A549 (cell line): ENCODE results near the gene NFIA. TPM values are rescaled to one million over a fixed set of nuclear protein-coding genes. Genes with fewer than 3 reads are reported as not detected.
A peak's percentile ranks its signal among the peaks of the same experiment; 100 is the strongest.

Experiments
- ATAC-seq, 2 experiments: fragments of 200-7000 bp in 1 of 2; fragments of >200 bp in 1 of 2; cut with Nextera tagmentation in 1 of 2; cut with Tn5 transposase in 1 of 2; 3 replicates each; pipeline versions ENCODE4 v1.8.0 to v1.9.1; 2018 to 2020; ENCODE audit warnings: mild to moderate bottlenecking in 1 of 2, moderate library complexity in 1 of 2
- CTCF ChIA-PET: fragments of 300-600 bp; sonication (Branson Sonifier 250); formaldehyde crosslinking; extraction: SDS; loops from one replicate; lab custom pipeline; 2021; ENCODE audit warnings: antibody characterized with exemption, inconsistent platforms; lab: Yijun Ruan, JAX
- POLR2A ChIA-PET: fragments of 350-600 bp; formaldehyde crosslinking; extraction: SDS; loops from one replicate; lab custom pipeline; 2021; ENCODE audit warnings: antibody characterized with exemption, inconsistent platforms; lab: Yijun Ruan, JAX
- DNase-seq, 2 experiments: peaks; one replicate each; pipeline versions ENCODE4 v3.0.0 to v3.0.0-alpha.2; 2011 to 2016; ENCODE audit warnings: low read depth in 1 of 2, low spot score in 1 of 2
- FAIRE-seq: peaks from 2 replicates; lab custom pipeline; 2011; peaks lifted over from hg19 to GRCh38; lab: Jason Lieb, UNC
- H3K27ac ChIP-seq, 2 experiments: fragments of >200 bp; sonication (Bioruptor Twin); formaldehyde crosslinking; 3 replicates each; pipeline ENCODE4 v1.5.1; 2016 to 2017
- H3K4me1 ChIP-seq: fragments of >200 bp; sonication (Bioruptor Twin); formaldehyde crosslinking; 3 replicates; pipeline ENCODE4 v1.6.1; 2016
- H3K4me2 ChIP-seq: fragments of >200 bp; sonication (Bioruptor Twin); formaldehyde crosslinking; 3 replicates; pipeline ENCODE4 v1.6.1; 2016
- H3K4me3 ChIP-seq: fragments of >200 bp; sonication (Bioruptor Twin); formaldehyde crosslinking; 3 replicates; pipeline ENCODE4 v1.5.1; 2016
- H3K9me3 ChIP-seq: fragments of >200 bp; sonication (Bioruptor Twin); formaldehyde crosslinking; 3 replicates; pipeline ENCODE4 v1.6.1; 2016
- BHLHE40 ChIP-seq: IDR thresholded peaks from 2 replicates; pipeline ENCODE4 v1.6.1; 2012; ENCODE audit warnings: low read depth, low read length, inconsistent platforms
- CBX2 ChIP-seq: fragments of 200-600 bp; sonication (generic); IDR thresholded peaks from 2 replicates; pipeline ENCODE4 v1.6.1; 2016; ENCODE audit warnings: low read depth, mild to moderate bottlenecking, borderline replicate concordance
- CBX8 ChIP-seq: fragments of 200-600 bp; sonication (generic); IDR thresholded peaks from 2 replicates; pipeline ENCODE4 v1.6.1; 2016
- CEBPB ChIP-seq, 2 experiments: fragments of >200 bp in 1 of 2; sonication (Bioruptor Twin) in 1 of 2; formaldehyde crosslinking in 1 of 2; IDR thresholded peaks; 2 replicates each; pipeline ENCODE4 v1.6.1; 2012 to 2016
- EHF ChIP-seq: fragments of 250-450 bp; sonication (Bioruptor Pico); IDR thresholded peaks from 2 replicates; pipeline ENCODE4 v1.5.0; 2020; ENCODE audit warnings: mild to moderate bottlenecking
- EHMT2 ChIP-seq: fragments of 200-600 bp; sonication (generic); IDR thresholded peaks from 2 replicates; pipeline ENCODE4 v1.6.1; 2016; ENCODE audit warnings: antibody characterized with exemption, low read depth, mild to moderate bottlenecking, moderate library complexity
- FOSL2 ChIP-seq, 2 experiments: fragments of 450-650 bp in 1 of 2; fragments of >200 bp in 1 of 2; sonication (Bioruptor Twin) in 1 of 2; formaldehyde crosslinking; IDR thresholded peaks; 2 replicates each; pipeline versions ENCODE4 v1.5.0 to v1.6.1; 2016 to 2020; ENCODE audit warnings: mild to moderate bottlenecking in 1 of 2, moderate library complexity in 1 of 2
- FOXS1 ChIP-seq: fragments of 250-450 bp; sonication (Bioruptor Pico); IDR thresholded peaks from 2 replicates; pipeline ENCODE4 v1.5.0; 2020; ENCODE audit warnings: mild to moderate bottlenecking, moderate library complexity
- HOXB13 ChIP-seq: fragments of 250-450 bp; sonication (Bioruptor Pico); IDR thresholded peaks from 2 replicates; pipeline ENCODE4 v1.5.0; 2020; ENCODE audit warnings: low read depth, mild to moderate bottlenecking, moderate library complexity
- JUNB ChIP-seq: fragments of >200 bp; sonication (Bioruptor Twin); formaldehyde crosslinking; IDR thresholded peaks from 2 replicates; pipeline ENCODE4 v1.6.1; 2016
- KDM1A ChIP-seq: fragments of 200-600 bp; sonication (generic); IDR thresholded peaks from 2 replicates; pipeline ENCODE4 v1.6.1; 2016; ENCODE audit warnings: low read depth, mild to moderate bottlenecking
- MAZ ChIP-seq: fragments of 150-350 bp; IDR thresholded peaks from 2 replicates; pipeline ENCODE4 v1.6.1; 2014; ENCODE audit warnings: antibody characterized with exemption, low read depth, low read length, borderline replicate concordance
- NR3C1 ChIP-seq: fragments of >200 bp; sonication (Bioruptor Twin); formaldehyde crosslinking; IDR thresholded peaks from 3 replicates; pipeline ENCODE4 v1.6.1; 2017
- POLR2AphosphoS2 ChIP-seq: conservative IDR thresholded peaks from 2 replicates; pipeline ENCODE4 v1.6.1; 2012; ENCODE audit warnings: low read length, improper control_type of control experiment, inconsistent platforms
- RARB ChIP-seq: fragments of 250-450 bp; sonication (Bioruptor Pico); IDR thresholded peaks from 2 replicates; pipeline ENCODE4 v1.8.0; 2021; ENCODE audit warnings: mild to moderate bottlenecking, moderate library complexity
- RCOR1 ChIP-seq: fragments of 150-350 bp; IDR thresholded peaks from 2 replicates; pipeline ENCODE4 v1.6.1; 2014; ENCODE audit warnings: antibody characterized with exemption, low read length, low read depth
- RFX5 ChIP-seq: fragments of 450-650 bp; IDR thresholded peaks from 2 replicates; pipeline ENCODE4 v1.7.1; 2014; ENCODE audit warnings: antibody characterized with exemption, mild to moderate bottlenecking, moderate library complexity
- RNF2 ChIP-seq: fragments of 200-600 bp; sonication (generic); IDR thresholded peaks from 2 replicates; pipeline ENCODE4 v1.6.1; 2016; ENCODE audit warnings: low read depth, mild to moderate bottlenecking, antibody characterized with exemption, moderate library complexity, borderline replicate concordance
- SMC3 ChIP-seq: fragments of >200 bp; sonication (Bioruptor Twin); formaldehyde crosslinking; IDR thresholded peaks from 3 replicates; pipeline ENCODE4 v1.6.1; 2018; ENCODE audit warnings: inconsistent platforms
- ZC3H11A ChIP-seq: fragments of 450-650 bp; IDR thresholded peaks from 2 replicates; pipeline ENCODE4 v1.6.1; 2014; ENCODE audit warnings: antibody characterized with exemption, mild to moderate bottlenecking
- WGBS: methylation state at CpG from one replicate; pipeline ENCODE4 v1.1.6; 2017; ENCODE audit errors: missing lambda C conversion rate; 5-methylcytosine and 5-hydroxymethylcytosine counted together
- polyA plus RNA-seq, 4 experiments: library from polyadenylated mRNA; depleted of rRNA in 3 of 4; stranded (reverse); fragments of >200 nt; fragmentation: RNase III in 1 of 4; extraction: RNeasy Plus Mini Kit Qiagen cat#74134 plus additional on column Dnase treatment in 1 of 4; gene quantifications; 2 replicates in 3 of 4; 3 replicates in 1 of 4; pipeline ENCODE4 v1.2.3, GENCODE V29; 2011 to 2017
- TF ChIP-seq, protein P1 (sequence below): IDR thresholded peaks from 2 replicates; pipeline ENCODE4 v1.6.1; 2012; ENCODE audit warnings: low read depth, borderline replicate concordance
- TF ChIP-seq, protein P2 (sequence below): fragments of 150-350 bp; IDR thresholded peaks from 2 replicates; pipeline ENCODE4 v1.6.1; 2014; ENCODE audit warnings: low read depth, mild to moderate bottlenecking, low read length
- TF ChIP-seq, protein P3 (sequence below): IDR thresholded peaks from 2 replicates; pipeline ENCODE4 v1.6.1; 2012

The NFIA gene
- polyA plus RNA-seq, 2 of the 4 experiments (the other 2 are of a cell fraction) = 6.5 to 25.8 TPM

DNA sequence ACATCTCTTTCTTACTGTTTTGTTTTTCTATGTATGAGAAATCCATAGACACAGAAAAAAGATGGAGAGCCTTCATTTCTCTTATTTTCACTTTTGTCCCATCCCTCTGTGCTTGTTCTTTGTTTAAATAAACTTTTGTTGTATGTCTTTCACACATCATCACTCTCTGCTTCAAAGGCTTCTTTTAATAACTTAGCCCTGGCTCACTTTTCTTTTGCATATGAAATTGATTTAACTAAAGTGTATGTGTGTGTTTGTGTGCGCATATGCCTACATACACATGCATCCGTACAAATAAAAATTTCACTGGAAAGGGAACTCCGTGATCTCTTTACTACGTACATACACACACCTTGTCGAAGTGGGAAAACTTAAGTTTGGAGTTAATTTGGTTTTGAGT, 168.6 kb downstream of the NFIA start (continued):
- TF ChIP-seq, protein P1, sequence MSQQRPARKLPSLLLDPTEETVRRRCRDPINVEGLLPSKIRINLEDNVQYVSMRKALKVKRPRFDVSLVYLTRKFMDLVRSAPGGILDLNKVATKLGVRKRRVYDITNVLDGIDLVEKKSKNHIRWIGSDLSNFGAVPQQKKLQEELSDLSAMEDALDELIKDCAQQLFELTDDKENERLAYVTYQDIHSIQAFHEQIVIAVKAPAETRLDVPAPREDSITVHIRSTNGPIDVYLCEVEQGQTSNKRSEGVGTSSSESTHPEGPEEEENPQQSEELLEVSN = no peak
- no peak for TF ChIP-seq POLR2AphosphoS2
- TF ChIP-seq FOXS1 (CRISPR knock-in tag) = no peak
- no peak for TF ChIP-seq FOSL2 (IDR thresholded peaks at IDR 0.05)
- no peak for TF ChIP-seq FOSL2 (CRISPR knock-in tag; IDR thresholded peaks at IDR 0.05)
- TF ChIP-seq RFX5 = no peak

DNA sequence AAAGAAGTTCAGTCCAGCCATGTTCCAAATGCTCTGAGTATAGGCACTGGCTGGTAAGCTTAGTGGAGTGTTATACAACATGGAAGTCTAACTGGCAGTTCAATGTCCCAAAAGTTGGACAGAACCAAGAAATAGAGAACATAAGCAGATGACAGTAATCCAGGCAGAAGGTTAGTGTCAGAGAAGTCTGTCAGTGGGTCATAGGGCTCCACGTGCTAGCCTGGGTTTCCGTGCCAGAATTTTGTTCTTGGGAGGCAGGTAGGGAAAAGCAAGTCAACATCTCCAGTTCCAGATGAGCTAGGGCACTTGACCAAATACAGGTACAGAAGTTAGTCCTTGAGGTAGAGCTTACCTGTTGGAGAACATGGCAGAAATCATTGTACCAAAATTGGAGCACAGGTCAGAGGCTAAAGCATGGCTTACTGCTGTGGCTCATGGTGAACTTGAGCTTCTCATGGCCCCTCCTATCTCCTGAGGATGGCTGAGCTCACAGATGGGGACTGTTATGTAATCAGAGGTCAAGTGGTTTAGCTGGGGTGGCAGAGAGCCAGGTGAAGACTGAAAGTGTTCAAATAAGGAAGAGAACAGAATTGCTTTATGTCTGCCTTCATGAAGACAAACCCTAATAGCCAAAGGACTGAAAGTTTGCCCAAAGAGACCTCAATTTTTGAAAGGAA, 170.8 kb downstream of the NFIA start:
- 100% methylated on average over 2 of the region's 2 CpGs for WGBS
- Histone ChIP-seq H3K4me3 (no peak overlapping the region), H3K27ac (peak overlapping the region; percentile 40 to 63), H3K9me3 (no peaks in the 10 kb centered on the region), H3K4me2 (peak overlapping the region; percentile 64), H3K4me1 (peaks cover 26% of the 10 kb centered on the region)
- ATAC-seq (peak; percentile 73 to 85; a peak in 5 of 6 replicates), FAIRE-seq (no peak), DNase-seq (peak; percentile 15 to 78)
- TF ChIP-seq SMC3 = no peak
- TF ChIP-seq ZC3H11A = no peak
- TF ChIP-seq, protein P2, sequence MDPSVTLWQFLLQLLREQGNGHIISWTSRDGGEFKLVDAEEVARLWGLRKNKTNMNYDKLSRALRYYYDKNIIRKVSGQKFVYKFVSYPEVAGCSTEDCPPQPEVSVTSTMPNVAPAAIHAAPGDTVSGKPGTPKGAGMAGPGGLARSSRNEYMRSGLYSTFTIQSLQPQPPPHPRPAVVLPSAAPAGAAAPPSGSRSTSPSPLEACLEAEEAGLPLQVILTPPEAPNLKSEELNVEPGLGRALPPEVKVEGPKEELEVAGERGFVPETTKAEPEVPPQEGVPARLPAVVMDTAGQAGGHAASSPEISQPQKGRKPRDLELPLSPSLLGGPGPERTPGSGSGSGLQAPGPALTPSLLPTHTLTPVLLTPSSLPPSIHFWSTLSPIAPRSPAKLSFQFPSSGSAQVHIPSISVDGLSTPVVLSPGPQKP = no peak
- peak in 1 of 2 experiments; percentile 44; a peak in 1 of 4 replicates for TF ChIP-seq CEBPB (IDR thresholded peaks at IDR 0.05)
- CTCF ChIA-PET = no interaction called here
- POLR2A ChIA-PET = interaction anchor here (1.4 kb wide), 1 partner anchor 11 kb away, joined by 3 read pairs; no protein-coding TSS in a partner anchor

DNA sequence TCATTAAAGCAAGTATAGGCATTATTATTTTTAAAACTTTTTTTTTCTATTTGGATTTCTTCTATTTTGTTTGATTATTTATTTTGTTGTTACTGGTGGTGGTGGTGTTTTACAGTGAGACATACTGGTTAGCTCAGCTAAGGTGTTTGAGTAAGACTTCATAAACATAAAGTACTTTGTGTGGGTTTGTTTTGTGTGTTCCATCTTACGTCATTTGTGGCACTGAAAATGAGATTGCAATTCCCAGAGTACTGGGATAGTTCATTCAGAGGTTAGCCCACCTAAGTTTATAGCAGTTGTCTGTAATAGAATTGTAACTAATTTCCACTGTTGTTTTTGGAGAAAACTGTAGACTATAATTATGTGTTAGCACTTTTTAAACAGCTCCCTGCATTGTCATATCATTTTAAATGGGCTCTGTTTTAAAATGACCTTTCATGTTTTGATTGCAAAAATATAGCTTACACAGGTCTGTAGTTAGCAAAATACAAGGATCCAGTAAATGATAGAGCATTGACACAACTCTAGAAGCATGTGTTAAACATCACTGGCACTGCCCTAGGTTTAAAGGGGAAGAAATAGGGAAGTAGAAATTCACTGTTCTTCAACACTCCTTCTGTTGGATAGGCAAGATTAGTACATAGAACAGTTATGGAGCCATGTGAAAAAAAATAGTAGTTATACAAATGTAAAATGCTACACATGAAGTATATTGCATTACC, 171.7 kb downstream of the NFIA start:
- ChIA-PET POLR2A (interaction anchor here (1.4 kb wide), 1 partner anchor 11 kb away, joined by 3 read pairs; no protein-coding TSS in a partner anchor), CTCF (no interaction called here)
- ATAC-seq (peak in 1 of 2 experiments; percentile 31; a peak in 1 of 6 replicates), DNase-seq (no peak), FAIRE-seq (no peak)
- TF ChIP-seq RCOR1 = no peak
- no peak for TF ChIP-seq RARB
- no peak for TF ChIP-seq KDM1A
- TF ChIP-seq RNF2 = no peak
- no peak for TF ChIP-seq CBX2
- TF ChIP-seq BHLHE40 = no peak
- TF ChIP-seq CBX8 = no peak
- TF ChIP-seq SMC3 = no peak
- no peak for TF ChIP-seq EHMT2
- no peak for TF ChIP-seq HOXB13 (CRISPR knock-in tag)
- no peak for TF ChIP-seq FOSL2 (IDR thresholded peaks at IDR 0.05)
- no peak for TF ChIP-seq FOSL2 (CRISPR knock-in tag; IDR thresholded peaks at IDR 0.05)
- TF ChIP-seq NR3C1 = no peak
- no peak for TF ChIP-seq JUNB
- TF ChIP-seq MAZ = no peak
- TF ChIP-seq, protein P3, sequence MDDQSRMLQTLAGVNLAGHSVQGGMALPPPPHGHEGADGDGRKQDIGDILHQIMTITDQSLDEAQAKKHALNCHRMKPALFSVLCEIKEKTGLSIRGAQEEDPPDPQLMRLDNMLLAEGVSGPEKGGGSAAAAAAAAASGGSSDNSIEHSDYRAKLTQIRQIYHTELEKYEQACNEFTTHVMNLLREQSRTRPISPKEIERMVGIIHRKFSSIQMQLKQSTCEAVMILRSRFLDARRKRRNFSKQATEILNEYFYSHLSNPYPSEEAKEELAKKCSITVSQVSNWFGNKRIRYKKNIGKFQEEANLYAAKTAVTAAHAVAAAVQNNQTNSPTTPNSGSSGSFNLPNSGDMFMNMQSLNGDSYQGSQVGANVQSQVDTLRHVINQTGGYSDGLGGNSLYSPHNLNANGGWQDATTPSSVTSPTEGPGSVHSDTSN = no peak
- TF ChIP-seq ZC3H11A = no peak
- no peak for TF ChIP-seq EHF
- Histone ChIP-seq H3K4me2 (peak overlapping the region; percentile 64), H3K27ac (peak overlapping the region in 1 of 2 experiments; percentile 7; a peak in 1 of 6 replicates), H3K4me3 (no peak overlapping the region), H3K4me1 (peaks cover 24% of the 10 kb centered on the region), H3K9me3 (no peaks in the 10 kb centered on the region)
- WGBS = 100% methylated on average over 1 of the region's 1 CpG
